A549 (cell line): Measurements from ENCODE around the gene ACAT2. TPM values are rescaled to one million over a fixed set of nuclear protein-coding genes. Genes with fewer than 3 reads are reported as not detected.
"Not testable (repeated sequence)": the region's sequence is repeated elsewhere in the genome, so short reads cannot be mapped to it uniquely, and the experiment has no call there.

Experiments used
- ATAC-seq, 2 experiments: fragments of 200-7000 bp in 1 of 2; fragments of >200 bp in 1 of 2; cut with Nextera tagmentation in 1 of 2; cut with Tn5 transposase in 1 of 2; 3 replicates each; pipeline versions ENCODE4 v1.8.0 to v1.9.1; 2018 to 2020; ENCODE audit warnings: mild to moderate bottlenecking in 1 of 2, moderate library complexity in 1 of 2
- CTCF ChIA-PET: fragments of 300-600 bp; sonication (Branson Sonifier 250); formaldehyde crosslinking; extraction: SDS; loops from one replicate; lab custom pipeline; 2021; ENCODE audit warnings: antibody characterized with exemption, inconsistent platforms; lab: Yijun Ruan, JAX
- POLR2A ChIA-PET: fragments of 350-600 bp; formaldehyde crosslinking; extraction: SDS; loops from one replicate; lab custom pipeline; 2021; ENCODE audit warnings: antibody characterized with exemption, inconsistent platforms; lab: Yijun Ruan, JAX
- DNase-seq, 2 experiments: peaks; one replicate each; pipeline versions ENCODE4 v3.0.0 to v3.0.0-alpha.2; 2011 to 2016; ENCODE audit warnings: low read depth in 1 of 2, low spot score in 1 of 2
- FAIRE-seq: peaks from 2 replicates; lab custom pipeline; 2011; peaks lifted over from hg19 to GRCh38; lab: Jason Lieb, UNC
- H3K27ac ChIP-seq, 2 experiments: fragments of >200 bp; sonication (Bioruptor Twin); formaldehyde crosslinking; 3 replicates each; pipeline ENCODE4 v1.5.1; 2016 to 2017
- H3K4me1 ChIP-seq: fragments of >200 bp; sonication (Bioruptor Twin); formaldehyde crosslinking; 3 replicates; pipeline ENCODE4 v1.6.1; 2016
- H3K4me2 ChIP-seq: fragments of >200 bp; sonication (Bioruptor Twin); formaldehyde crosslinking; 3 replicates; pipeline ENCODE4 v1.6.1; 2016
- H3K4me3 ChIP-seq: fragments of >200 bp; sonication (Bioruptor Twin); formaldehyde crosslinking; 3 replicates; pipeline ENCODE4 v1.5.1; 2016
- H3K9me3 ChIP-seq: fragments of >200 bp; sonication (Bioruptor Twin); formaldehyde crosslinking; 3 replicates; pipeline ENCODE4 v1.6.1; 2016
- BHLHE40 ChIP-seq: IDR thresholded peaks from 2 replicates; pipeline ENCODE4 v1.6.1; 2012; ENCODE audit warnings: low read depth, low read length, inconsistent platforms
- CBX2 ChIP-seq: fragments of 200-600 bp; sonication (generic); IDR thresholded peaks from 2 replicates; pipeline ENCODE4 v1.6.1; 2016; ENCODE audit warnings: low read depth, mild to moderate bottlenecking, borderline replicate concordance
- CEBPB ChIP-seq, 2 experiments: fragments of >200 bp in 1 of 2; sonication (Bioruptor Twin) in 1 of 2; formaldehyde crosslinking in 1 of 2; IDR thresholded peaks; 2 replicates each; pipeline ENCODE4 v1.6.1; 2012 to 2016
- CHD2 ChIP-seq: fragments of 150-350 bp; IDR thresholded peaks from 2 replicates; pipeline ENCODE4 v1.6.1; 2014; ENCODE audit warnings: low read length; ENCODE audit not compliant: partially characterized antibody
- EHMT2 ChIP-seq: fragments of 200-600 bp; sonication (generic); IDR thresholded peaks from 2 replicates; pipeline ENCODE4 v1.6.1; 2016; ENCODE audit warnings: antibody characterized with exemption, low read depth, mild to moderate bottlenecking, moderate library complexity
- EP300 ChIP-seq, 2 experiments: fragments of >200 bp; sonication (Bioruptor Twin); formaldehyde crosslinking; IDR thresholded peaks; 2 replicates in 1 of 2; 3 replicates in 1 of 2; pipeline ENCODE4 v1.6.1; 2016 to 2017
- FOSL2 ChIP-seq, 2 experiments: fragments of 450-650 bp in 1 of 2; fragments of >200 bp in 1 of 2; sonication (Bioruptor Twin) in 1 of 2; formaldehyde crosslinking; IDR thresholded peaks; 2 replicates each; pipeline versions ENCODE4 v1.5.0 to v1.6.1; 2016 to 2020; ENCODE audit warnings: mild to moderate bottlenecking in 1 of 2, moderate library complexity in 1 of 2
- FOXS1 ChIP-seq: fragments of 250-450 bp; sonication (Bioruptor Pico); IDR thresholded peaks from 2 replicates; pipeline ENCODE4 v1.5.0; 2020; ENCODE audit warnings: mild to moderate bottlenecking, moderate library complexity
- HES2 ChIP-seq: fragments of >200 bp; sonication (Bioruptor Twin); formaldehyde crosslinking; IDR thresholded peaks from 2 replicates; pipeline ENCODE4 v1.6.1; 2016
- HEYL ChIP-seq: fragments of 250-450 bp; sonication (Bioruptor Pico); IDR thresholded peaks from 2 replicates; pipeline ENCODE4 v1.8.0; 2021; ENCODE audit warnings: mild to moderate bottlenecking, moderate library complexity
- HOXB13 ChIP-seq: fragments of 250-450 bp; sonication (Bioruptor Pico); IDR thresholded peaks from 2 replicates; pipeline ENCODE4 v1.5.0; 2020; ENCODE audit warnings: low read depth, mild to moderate bottlenecking, moderate library complexity
- KDM1A ChIP-seq: fragments of 200-600 bp; sonication (generic); IDR thresholded peaks from 2 replicates; pipeline ENCODE4 v1.6.1; 2016; ENCODE audit warnings: low read depth, mild to moderate bottlenecking
- MAFK ChIP-seq: fragments of 450-650 bp; IDR thresholded peaks from 2 replicates; pipeline ENCODE4 v1.6.1; 2014; ENCODE audit not compliant: partially characterized antibody
- NPAS2 ChIP-seq: fragments of 250-450 bp; sonication (Bioruptor Pico); IDR thresholded peaks from 2 replicates; pipeline ENCODE4 v1.8.0; 2022; ENCODE audit warnings: mild to moderate bottlenecking, moderate library complexity, borderline replicate concordance
- NR3C1 ChIP-seq: fragments of >200 bp; sonication (Bioruptor Twin); formaldehyde crosslinking; IDR thresholded peaks from 3 replicates; pipeline ENCODE4 v1.6.1; 2017
- PHF8 ChIP-seq: fragments of 200-600 bp; sonication (generic); IDR thresholded peaks from 2 replicates; pipeline ENCODE4 v1.6.1; 2016; ENCODE audit warnings: low read depth, mild to moderate bottlenecking, antibody characterized with exemption, moderate library complexity, borderline replicate concordance
- POLR2AphosphoS2 ChIP-seq: conservative IDR thresholded peaks from 2 replicates; pipeline ENCODE4 v1.6.1; 2012; ENCODE audit warnings: low read length, improper control_type of control experiment, inconsistent platforms
- RAD21 ChIP-seq, 2 experiments: fragments of >200 bp in 1 of 2; sonication (Bioruptor Twin) in 1 of 2; formaldehyde crosslinking in 1 of 2; IDR thresholded peaks in 1 of 2; conservative IDR thresholded peaks in 1 of 2; 2 replicates in 1 of 2; 3 replicates in 1 of 2; pipeline ENCODE4 v1.6.1; 2012 to 2018; ENCODE audit warnings: inconsistent platforms in 1 of 2
- RARB ChIP-seq: fragments of 250-450 bp; sonication (Bioruptor Pico); IDR thresholded peaks from 2 replicates; pipeline ENCODE4 v1.8.0; 2021; ENCODE audit warnings: mild to moderate bottlenecking, moderate library complexity
- RCOR1 ChIP-seq: fragments of 150-350 bp; IDR thresholded peaks from 2 replicates; pipeline ENCODE4 v1.6.1; 2014; ENCODE audit warnings: antibody characterized with exemption, low read length, low read depth
- RNF2 ChIP-seq: fragments of 200-600 bp; sonication (generic); IDR thresholded peaks from 2 replicates; pipeline ENCODE4 v1.6.1; 2016; ENCODE audit warnings: low read depth, mild to moderate bottlenecking, antibody characterized with exemption, moderate library complexity, borderline replicate concordance
- SMC3 ChIP-seq: fragments of >200 bp; sonication (Bioruptor Twin); formaldehyde crosslinking; IDR thresholded peaks from 3 replicates; pipeline ENCODE4 v1.6.1; 2018; ENCODE audit warnings: inconsistent platforms
- SREBF2 ChIP-seq: fragments of 450-650 bp; IDR thresholded peaks from 2 replicates; pipeline ENCODE4 v1.6.1; 2014; ENCODE audit warnings: mild to moderate bottlenecking, moderate library complexity
- TFCP2L1 ChIP-seq: fragments of 250-450 bp; sonication (Bioruptor Pico); IDR thresholded peaks from 2 replicates; pipeline ENCODE4 v1.5.0; 2021; ENCODE audit warnings: mild to moderate bottlenecking
- ZC3H11A ChIP-seq: fragments of 450-650 bp; IDR thresholded peaks from 2 replicates; pipeline ENCODE4 v1.6.1; 2014; ENCODE audit warnings: antibody characterized with exemption, mild to moderate bottlenecking
- WGBS: methylation state at CpG from one replicate; pipeline ENCODE4 v1.1.6; 2017; ENCODE audit errors: missing lambda C conversion rate; 5-methylcytosine and 5-hydroxymethylcytosine counted together
- polyA plus RNA-seq, 4 experiments: library from polyadenylated mRNA; depleted of rRNA in 3 of 4; stranded (reverse); fragments of >200 nt; fragmentation: RNase III in 1 of 4; extraction: RNeasy Plus Mini Kit Qiagen cat#74134 plus additional on column Dnase treatment in 1 of 4; gene quantifications; 2 replicates in 3 of 4; 3 replicates in 1 of 4; pipeline ENCODE4 v1.2.3, GENCODE V29; 2011 to 2017
- TF ChIP-seq, protein P1 (sequence below): IDR thresholded peaks from 2 replicates; pipeline ENCODE4 v1.6.1; 2012; ENCODE audit warnings: low read depth, borderline replicate concordance
- TF ChIP-seq, protein P2 (sequence below): fragments of >200 bp; sonication (Bioruptor Twin); formaldehyde crosslinking; IDR thresholded peaks from 3 replicates; pipeline ENCODE4 v1.5.1; 2016

ACAT2 gene
- polyA plus RNA-seq, 2 of the 4 experiments (the other 2 are of a cell fraction): 44.7 to 45.5 TPM

GRCh38 chr6:159821122-159821521, 59.3 kb downstream of the ACAT2 start:
- H3K4me1 ChIP-seq: no peaks in the 10 kb centered on the region
- H3K9me3 ChIP-seq: no peaks in the 10 kb centered on the region
- DNase-seq: no peak
- TF ChIP-seq HES2: no peak
- TF ChIP-seq CBX2: no peak
- TF ChIP-seq TFCP2L1: no peak
- TF ChIP-seq FOXS1: no peak
- no peak for TF ChIP-seq RCOR1
- TF ChIP-seq SMC3: no peak
- no peak for TF ChIP-seq HEYL (CRISPR knock-in tag)
- no peak for TF ChIP-seq PHF8
- TF ChIP-seq, protein P1, sequence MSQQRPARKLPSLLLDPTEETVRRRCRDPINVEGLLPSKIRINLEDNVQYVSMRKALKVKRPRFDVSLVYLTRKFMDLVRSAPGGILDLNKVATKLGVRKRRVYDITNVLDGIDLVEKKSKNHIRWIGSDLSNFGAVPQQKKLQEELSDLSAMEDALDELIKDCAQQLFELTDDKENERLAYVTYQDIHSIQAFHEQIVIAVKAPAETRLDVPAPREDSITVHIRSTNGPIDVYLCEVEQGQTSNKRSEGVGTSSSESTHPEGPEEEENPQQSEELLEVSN: no peak
- TF ChIP-seq KDM1A: no peak
- TF ChIP-seq POLR2AphosphoS2: no peak
- no peak overlapping the region for H3K4me3 ChIP-seq
- ChIA-PET CTCF (no interaction called here), POLR2A (no interaction called here)
- no peak overlapping the region for H3K4me2 ChIP-seq
- FAIRE-seq: no peak
- H3K27ac ChIP-seq: no peak overlapping the region
- ATAC-seq: no peak
- WGBS: 75% methylated on average over 11 of the region's 11 CpGs

GRCh38 chr6:159821726-159822125, 59.9 kb downstream of the ACAT2 start:
- no peak for DNase-seq
- CTCF ChIA-PET: no interaction called here
- Histone ChIP-seq H3K9me3 (no peaks in the 10 kb centered on the region), H3K4me2 (no peak overlapping the region), H3K4me1 (no peaks in the 10 kb centered on the region), H3K27ac (no peak overlapping the region), H3K4me3 (no peak overlapping the region)
- FAIRE-seq: no peak
- no peak for TF ChIP-seq NR3C1
- no peak for TF ChIP-seq CEBPB (IDR thresholded peaks at IDR 0.05)
- TF ChIP-seq ZC3H11A: no peak
- TF ChIP-seq SREBF2: no peak
- no peak for TF ChIP-seq HEYL (CRISPR knock-in tag)
- TF ChIP-seq EHMT2: no peak
- no peak for TF ChIP-seq RARB (CRISPR knock-in tag)
- TF ChIP-seq HES2: no peak
- WGBS: 53% methylated on average over 5 of the region's 10 CpGs
- POLR2A ChIA-PET: no interaction called here
- ATAC-seq: no peak

GRCh38 chr6:159823953-159824352, 62.1 kb downstream of the ACAT2 start:
- no peak overlapping the region for H3K27ac ChIP-seq

DNA sequence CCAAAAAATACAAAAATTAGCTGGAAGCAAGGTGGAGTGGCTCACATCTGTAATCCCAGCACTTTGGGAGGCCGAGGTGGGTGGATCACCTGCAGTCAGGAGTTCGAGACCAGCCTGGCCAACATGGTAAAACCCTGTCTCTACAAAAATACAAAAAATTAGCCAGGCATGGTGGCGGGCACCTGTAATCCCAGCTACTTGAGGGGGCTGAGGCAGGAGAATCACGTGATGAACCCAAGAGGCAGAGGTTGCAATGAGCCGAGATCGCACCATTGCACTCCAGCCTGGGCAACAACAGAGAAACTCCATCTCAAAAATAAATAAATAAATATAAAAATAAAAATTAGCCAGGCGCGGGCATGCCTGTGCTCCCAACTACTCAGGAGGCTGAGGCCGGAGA, 62.8 kb downstream of the ACAT2 start:
- ATAC-seq, H3K4me2 ChIP-seq, DNase-seq, H3K4me3 ChIP-seq, H3K9me3 ChIP-seq, POLR2A ChIA-PET, FAIRE-seq, CTCF ChIA-PET, H3K4me1 ChIP-seq, H3K27ac ChIP-seq: not testable (repeated sequence)
- 79% methylated on average over 9 of the region's 9 CpGs for WGBS

More at GRCh38 chr6:159823953-159824352, 62.1 kb downstream of the ACAT2 start:
- no peak overlapping the region for H3K4me3 ChIP-seq
- no peak for DNase-seq
- ChIA-PET CTCF (no interaction called here), POLR2A (no interaction called here)
- TF ChIP-seq MAFK (no peak), BHLHE40 (no peak), CBX2 (no peak), KDM1A (no peak), RAD21 (conservative IDR thresholded peaks at IDR 0.05 in 1 of 2, IDR thresholded peaks at IDR 0.05 in 1 of 2) (no peak), RARB (CRISPR knock-in tag) (no peak), NPAS2 (no peak), EP300 (IDR thresholded peaks at IDR 0.05) (no peak), RNF2 (no peak), CHD2 (no peak), FOSL2 (IDR thresholded peaks at IDR 0.05) (no peak), FOSL2 (CRISPR knock-in tag; IDR thresholded peaks at IDR 0.05) (no peak), HOXB13 (no peak), SMC3 (no peak), POLR2AphosphoS2 (no peak)
- TF ChIP-seq, protein P2, sequence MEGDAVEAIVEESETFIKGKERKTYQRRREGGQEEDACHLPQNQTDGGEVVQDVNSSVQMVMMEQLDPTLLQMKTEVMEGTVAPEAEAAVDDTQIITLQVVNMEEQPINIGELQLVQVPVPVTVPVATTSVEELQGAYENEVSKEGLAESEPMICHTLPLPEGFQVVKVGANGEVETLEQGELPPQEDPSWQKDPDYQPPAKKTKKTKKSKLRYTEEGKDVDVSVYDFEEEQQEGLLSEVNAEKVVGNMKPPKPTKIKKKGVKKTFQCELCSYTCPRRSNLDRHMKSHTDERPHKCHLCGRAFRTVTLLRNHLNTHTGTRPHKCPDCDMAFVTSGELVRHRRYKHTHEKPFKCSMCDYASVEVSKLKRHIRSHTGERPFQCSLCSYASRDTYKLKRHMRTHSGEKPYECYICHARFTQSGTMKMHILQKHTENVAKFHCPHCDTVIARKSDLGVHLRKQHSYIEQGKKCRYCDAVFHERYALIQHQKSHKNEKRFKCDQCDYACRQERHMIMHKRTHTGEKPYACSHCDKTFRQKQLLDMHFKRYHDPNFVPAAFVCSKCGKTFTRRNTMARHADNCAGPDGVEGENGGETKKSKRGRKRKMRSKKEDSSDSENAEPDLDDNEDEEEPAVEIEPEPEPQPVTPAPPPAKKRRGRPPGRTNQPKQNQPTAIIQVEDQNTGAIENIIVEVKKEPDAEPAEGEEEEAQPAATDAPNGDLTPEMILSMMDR: no peak
- WGBS: 92% methylated on average over 3 of the region's 3 CpGs
- ATAC-seq: no peak
- H3K4me2 ChIP-seq: no peak overlapping the region
- no peaks in the 10 kb centered on the region for H3K9me3 ChIP-seq
- FAIRE-seq: no peak
- H3K4me1 ChIP-seq: no peaks in the 10 kb centered on the region
